GM21529 (cell line): ENCODE data around the gene ANKRD44.
A peak's percentile ranks its signal among the peaks of the same experiment; 100 is the strongest.

Experiments used
- ATAC-seq: cut with Tn5 transposase; IDR thresholded peaks from one replicate; pipeline ENCODE4 v1.9.1; 2021; ENCODE audit not compliant: unreplicated experiment

ANKRD44 gene

DNA sequence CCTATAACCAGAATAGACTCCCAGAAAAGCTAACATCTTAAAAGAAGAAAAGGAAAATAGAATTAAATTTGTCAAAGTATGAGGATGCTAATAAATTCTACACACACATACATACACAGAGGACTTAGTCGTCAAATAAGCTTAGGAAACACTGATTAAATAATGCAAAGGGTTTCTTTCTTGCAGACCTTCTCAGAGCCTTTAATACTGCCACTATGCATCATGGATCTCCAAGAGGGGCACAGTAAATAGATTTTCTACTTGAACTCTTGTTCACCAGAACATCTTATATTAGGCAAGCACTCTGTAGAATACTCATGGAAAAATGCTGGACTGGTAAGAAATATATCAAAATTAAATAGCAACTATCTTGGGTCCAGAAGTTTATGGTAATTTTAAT, 69.4 kb downstream of the ANKRD44 start:
- ATAC-seq = no peak

DNA sequence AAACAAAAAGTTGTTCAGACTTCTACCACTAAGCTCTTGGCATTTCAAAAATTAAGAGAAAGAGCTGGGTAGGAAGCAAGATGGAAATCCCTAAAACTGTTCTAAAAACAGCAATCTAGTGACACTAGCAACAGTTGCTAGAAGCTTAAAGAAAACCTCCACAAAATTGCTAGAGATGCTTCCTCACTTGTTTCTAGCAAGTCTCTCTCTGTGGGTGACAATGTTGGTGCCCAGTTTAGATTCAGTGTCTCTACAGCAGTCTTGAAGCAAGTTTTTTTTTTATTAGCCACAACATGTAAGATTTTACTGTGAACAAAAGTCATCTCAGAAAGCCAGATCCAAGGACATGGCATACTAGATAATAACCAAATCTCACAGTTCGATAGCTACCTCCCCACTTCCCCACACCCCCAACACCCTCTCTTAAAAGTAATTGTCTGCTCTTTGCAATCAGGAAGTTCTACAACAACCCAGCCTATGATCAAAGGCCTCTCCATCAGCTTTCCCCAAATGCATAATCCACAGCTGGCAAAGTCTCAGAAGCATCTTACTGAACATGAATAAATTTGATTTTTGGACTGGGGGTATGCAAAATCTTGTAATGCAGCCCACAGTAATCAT, 70.0 kb downstream of the ANKRD44 start:
- peak; percentile 32 for ATAC-seq

GRCh38 chr2:197240018-197240417, 70.6 kb downstream of the ANKRD44 start:
- ATAC-seq = peak; percentile 13

DNA sequence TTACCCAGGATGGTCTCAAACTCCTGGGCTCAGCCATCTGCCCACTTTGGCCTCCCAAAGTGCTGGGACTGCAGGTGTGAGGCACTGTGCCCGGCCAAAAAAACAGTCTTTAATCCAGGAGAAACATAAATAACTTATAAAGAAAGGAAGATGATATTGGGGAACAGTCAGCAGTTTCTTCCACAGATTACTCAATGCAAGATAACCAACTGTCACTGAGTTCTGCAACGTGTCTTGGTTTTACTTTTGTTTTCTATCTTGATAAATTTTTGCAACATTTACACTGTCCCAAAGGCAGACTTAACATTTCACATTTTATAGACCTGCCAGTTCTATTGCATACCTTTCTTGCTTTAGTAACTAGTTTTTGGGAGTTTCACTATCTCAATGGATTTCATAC, 71.1 kb downstream of the ANKRD44 start:
- ATAC-seq = peak; percentile 68

DNA sequence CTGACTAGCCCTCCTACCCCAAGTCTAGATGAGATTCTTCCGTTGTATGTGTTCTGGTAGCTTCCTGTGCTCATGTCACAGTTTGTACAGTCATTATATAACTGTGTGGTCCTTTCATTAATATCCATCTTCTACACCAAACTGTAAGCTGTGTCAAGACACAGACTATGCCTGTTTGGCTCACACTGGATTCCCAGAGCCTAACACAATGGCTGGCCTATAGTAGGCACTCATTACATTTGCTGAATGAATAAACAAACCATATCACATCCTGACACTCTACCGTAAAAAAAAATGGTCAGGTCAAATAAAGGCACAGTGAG, 72.6 kb downstream of the ANKRD44 start:
- ATAC-seq = peak; percentile 44

- no peak for ATAC-seq
Observed at GRCh38 chr2:197237291-197238042, 73.1 kb downstream of the ANKRD44 start.

GRCh38 chr2:197236816-197237215, 73.8 kb downstream of the ANKRD44 start:
- ATAC-seq = no peak

DNA sequence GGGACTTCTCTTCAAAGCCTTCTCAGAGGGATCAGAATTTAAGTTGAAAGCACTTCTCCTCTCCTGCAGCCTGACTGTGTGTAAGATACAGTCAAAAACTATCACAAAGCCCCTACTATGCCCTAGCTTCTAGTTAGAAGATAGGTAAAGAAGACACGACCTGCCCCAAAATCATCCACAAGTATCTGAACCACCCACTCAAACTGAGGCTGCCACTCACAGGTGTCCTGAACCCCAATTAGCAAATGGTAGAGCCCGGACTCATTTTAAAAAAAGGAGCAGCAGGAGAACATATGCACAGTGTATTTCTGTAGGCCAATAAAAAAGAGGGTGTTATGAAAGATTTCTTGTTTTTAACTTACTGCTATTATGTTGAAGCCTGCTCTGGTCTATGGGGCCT, 74.4 kb downstream of the ANKRD44 start:
- ATAC-seq = no peak

DNA sequence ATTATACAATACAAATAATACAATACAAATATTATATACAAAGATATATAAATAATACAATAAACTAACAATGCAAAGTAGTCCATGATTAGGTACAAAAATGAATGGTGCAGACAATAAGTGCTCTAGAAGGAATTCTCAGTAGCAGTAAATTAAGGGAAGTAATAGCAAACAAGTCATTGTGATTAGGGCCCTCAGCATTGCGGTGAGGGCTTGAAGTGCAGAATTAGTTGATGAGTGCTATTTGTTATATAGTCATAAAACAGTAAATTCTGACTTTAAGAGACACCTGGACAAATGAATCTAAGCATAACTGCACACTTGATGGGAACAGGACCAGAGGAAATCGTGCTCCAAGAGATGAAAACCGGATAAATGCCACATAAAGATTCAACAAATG, 74.9 kb downstream of the ANKRD44 start:
- ATAC-seq = no peak

- ATAC-seq = no peak
Observed at GRCh38 chr2:197234671-197235191, 75.8 kb downstream of the ANKRD44 start.

DNA sequence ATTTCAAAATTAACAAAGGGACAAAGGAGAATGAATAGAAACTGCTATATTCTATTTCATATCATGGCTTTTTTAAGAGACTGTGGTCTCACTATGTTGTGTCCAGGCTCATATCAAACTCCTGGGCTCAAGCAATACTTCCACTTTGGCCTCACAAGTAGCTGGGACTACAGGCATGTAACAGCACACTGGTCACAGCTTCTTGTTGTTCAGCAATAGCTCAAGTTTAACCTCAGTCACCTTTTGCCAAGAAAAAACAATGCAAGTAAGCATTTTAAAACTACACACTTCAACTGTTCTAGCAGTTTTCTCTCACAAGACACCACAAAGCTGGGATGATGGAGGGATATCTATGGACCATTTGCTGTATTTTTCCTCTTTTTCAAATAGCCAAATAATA, 77.1 kb downstream of the ANKRD44 start:
- no peak for ATAC-seq

DNA sequence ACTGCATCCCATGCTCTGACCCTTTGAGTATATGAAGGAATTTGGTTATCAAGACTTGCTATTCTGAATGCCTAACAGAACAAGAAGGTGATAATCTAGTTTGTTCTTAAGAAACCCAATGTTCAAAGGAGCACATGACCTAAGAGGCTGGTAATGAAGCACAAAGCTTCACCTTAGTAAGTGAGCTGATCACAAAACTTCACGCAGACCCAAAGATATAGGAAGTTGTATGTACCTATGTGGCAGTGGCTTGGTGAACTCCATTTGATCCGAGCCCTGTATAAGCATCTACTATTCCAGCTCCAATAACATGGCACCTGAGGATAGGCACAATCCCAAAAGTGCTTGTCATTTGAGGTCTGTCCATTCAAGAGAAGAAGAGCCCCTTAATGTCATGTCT, 78.6 kb downstream of the ANKRD44 start:
- no peak for ATAC-seq

GRCh38 chr2:197229509-197230443, 80.8 kb downstream of the ANKRD44 start:
- ATAC-seq = no peak

GRCh38 chr2:197223451-197223850, 87.1 kb downstream of the ANKRD44 start:
- ATAC-seq = no peak

GRCh38 chr2:197219636-197220035, 90.9 kb downstream of the ANKRD44 start:
- no peak for ATAC-seq

GRCh38 chr2:197217541-197217940, 93.0 kb downstream of the ANKRD44 start:
- no peak for ATAC-seq

DNA sequence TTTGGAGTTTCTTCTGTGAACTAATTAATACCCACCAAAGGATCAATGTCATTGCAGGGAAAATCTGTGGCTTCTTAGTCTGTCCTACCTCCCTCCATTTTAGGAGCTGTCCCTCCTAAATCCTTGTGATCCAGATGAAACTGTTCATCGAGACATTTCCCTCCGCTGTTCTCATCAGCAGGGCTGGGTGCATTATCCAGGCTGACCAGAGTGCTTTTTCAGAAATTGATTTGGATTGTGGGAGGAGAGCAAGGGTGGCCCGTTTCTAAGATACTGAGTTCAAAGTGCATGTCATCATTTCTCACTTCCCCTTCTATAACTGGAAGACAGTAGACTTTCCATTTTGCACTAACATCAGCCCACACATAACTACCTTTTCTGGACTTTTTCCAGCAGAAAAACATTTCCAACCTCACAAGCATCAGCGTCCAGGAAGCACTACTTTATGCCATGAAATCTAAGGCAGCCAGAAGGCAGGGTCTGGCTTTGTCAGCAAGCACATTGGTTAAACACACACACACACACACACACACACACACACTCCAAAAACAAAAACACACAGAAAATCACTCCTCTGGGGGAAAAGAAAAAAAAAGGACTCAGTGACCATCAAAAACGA, 94.1 kb downstream of the ANKRD44 start:
- ATAC-seq = peak; percentile 73

- peak; percentile 40 for ATAC-seq
Observed at GRCh38 chr2:197215748-197216360, 94.7 kb downstream of the ANKRD44 start.

GRCh38 chr2:197212344-197213262, 98.0 kb downstream of the ANKRD44 start:
- ATAC-seq = no peak
